Activated T-cell treated with anti-CD3 and anti-CD28 coated beads, Interleukin-2, amount 50 U/mL, for 4 hours (primary cell): ENCODE data around the gene DAPK3. TPM values are rescaled to one million over a fixed set of nuclear protein-coding genes. Genes with fewer than 3 reads are reported as not detected.
"Not testable (repeated sequence)": the region's sequence is repeated elsewhere in the genome, so short reads cannot be mapped to it uniquely, and the experiment has no call there.

ENCODE experiments used
- ATAC-seq, 2 donors: fragments of 200-7000 bp; cut with Tn5 transposase; one replicate each; pipeline ENCODE4 v1.10.0; 2021
- DNase-seq: peaks from one replicate; pipeline ENCODE4 v3.0.0-alpha.2; 2020
- H3K27me3 Mint-ChIP-seq: one replicate; pipeline ENCODE4 v1.8.0; 2021; ENCODE audit warnings: low read depth, mixed read lengths
- H3K36me3 Mint-ChIP-seq: one replicate; pipeline ENCODE4 v1.8.0; 2022; ENCODE audit warnings: mixed read lengths; ENCODE audit not compliant: insufficient read depth
- H3K4me1 Mint-ChIP-seq: one replicate; pipeline ENCODE4 v1.8.0; 2021; ENCODE audit warnings: low read depth, mixed read lengths
- H3K4me3 Mint-ChIP-seq: one replicate; pipeline ENCODE4 v1.8.0; 2021; ENCODE audit warnings: mild to moderate bottlenecking, moderate library complexity, mixed read lengths
- H3K9me3 Mint-ChIP-seq: one replicate; pipeline ENCODE4 v1.8.0; 2021; ENCODE audit warnings: mixed read lengths
- total RNA-seq, 3 donors: library from RNA; stranded (reverse); gene quantifications; one replicate each; pipeline ENCODE4 v1.2.1, GENCODE V29; 2021

The DAPK3 gene
- total RNA-seq, 3 donors from 2014 or later: 41.6 to 44.3 (median 42.6) TPM

DNA sequence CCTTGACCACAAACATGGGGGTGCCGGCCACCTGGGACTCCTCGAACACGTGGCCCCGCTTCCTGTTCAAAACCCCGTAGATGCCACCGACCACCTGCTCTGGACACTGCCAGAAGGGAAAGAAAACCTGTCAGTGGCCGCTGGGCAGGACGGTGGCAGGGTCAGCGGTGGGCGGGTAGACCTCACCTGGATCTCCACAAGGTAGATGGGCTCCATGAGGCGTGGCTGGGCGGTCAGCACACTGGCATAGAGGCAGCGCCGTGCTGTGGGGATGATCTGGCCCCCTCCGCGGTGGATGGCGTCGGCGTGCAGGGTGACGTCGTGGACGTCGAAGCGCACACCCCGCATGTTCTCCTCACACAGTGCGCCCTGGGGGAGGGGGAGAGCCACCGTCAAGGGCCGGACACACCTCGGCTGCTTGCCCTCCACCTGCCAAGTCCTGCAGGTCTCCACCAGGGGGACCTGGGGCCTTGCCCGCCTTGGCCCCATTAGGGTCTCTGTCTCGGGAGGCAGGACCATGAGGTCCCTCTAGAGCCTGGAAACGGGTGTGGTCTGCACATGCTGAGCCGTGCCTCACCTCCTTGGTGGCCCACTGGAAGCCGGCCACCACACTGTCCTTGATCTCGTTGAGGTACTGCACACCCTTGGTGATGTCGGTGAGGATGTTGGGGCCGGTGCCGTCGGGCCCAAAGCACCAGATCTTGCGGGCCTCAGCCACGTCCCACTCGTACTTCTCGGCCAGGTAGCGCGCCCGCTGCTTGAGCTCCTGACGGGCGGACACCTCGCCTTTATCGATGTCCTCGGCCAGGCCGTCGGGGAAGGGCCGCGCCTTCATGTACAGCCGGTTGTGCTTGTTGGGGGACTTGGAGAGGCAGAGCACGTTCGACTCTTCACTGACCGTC, 6.6 kb upstream of the DAPK3 start:
- H3K27me3 Mint-ChIP-seq: no peaks in the 10 kb centered on the region
- ATAC-seq (peak; percentile 3 to 5), DNase-seq (no peak)
- H3K36me3 Mint-ChIP-seq: peaks cover 38% of the 10 kb centered on the region
- no peaks in the 10 kb centered on the region for H3K9me3 Mint-ChIP-seq
- no peak overlapping the region for H3K4me3 Mint-ChIP-seq
- H3K4me1 Mint-ChIP-seq: peaks cover 20% of the 10 kb centered on the region

DNA sequence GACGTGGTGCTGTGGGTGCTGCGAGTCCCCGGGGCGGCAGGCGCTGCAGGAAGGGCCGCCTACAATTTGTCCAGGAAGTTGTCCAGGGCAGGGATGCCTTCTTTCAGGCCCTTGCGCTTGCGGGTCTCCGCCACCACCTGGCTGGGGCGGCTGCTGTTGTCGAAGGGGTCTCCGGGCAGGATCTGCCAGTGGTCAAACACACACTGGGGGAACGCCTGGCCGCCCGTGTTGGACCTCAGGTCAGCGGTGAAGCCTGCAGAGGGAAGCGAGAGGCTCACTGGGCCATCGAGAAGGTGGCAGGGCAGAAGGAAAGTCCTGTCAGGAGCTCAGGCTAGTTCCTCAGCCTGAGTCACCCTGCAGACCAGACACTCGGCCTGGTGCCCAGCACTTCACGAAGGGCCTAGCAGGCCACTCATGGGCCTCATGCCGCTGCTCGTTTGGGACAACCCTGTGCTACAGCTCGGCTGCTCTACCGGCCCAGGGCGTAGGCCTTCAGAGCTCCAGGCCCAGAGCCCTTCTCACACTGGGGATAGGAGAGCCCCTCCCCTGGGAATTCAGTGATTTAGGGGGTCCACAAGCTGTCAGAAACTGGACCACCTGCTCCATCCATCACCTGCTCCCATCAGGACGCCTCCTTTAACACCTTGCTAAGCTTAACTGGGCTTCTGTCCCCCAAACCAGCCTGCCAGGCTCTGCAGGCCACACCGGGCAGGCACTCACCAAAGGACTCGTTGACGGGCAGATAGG, 5.8 kb upstream of the DAPK3 start:
- Mint-ChIP-seq H3K4me1 (peaks cover 15% of the 10 kb centered on the region), H3K9me3 (no peaks in the 10 kb centered on the region), H3K4me3 (no peak overlapping the region), H3K27me3 (no peaks in the 10 kb centered on the region), H3K36me3 (peaks cover 33% of the 10 kb centered on the region)
- no peak for ATAC-seq
- DNase-seq: no peak

DNA sequence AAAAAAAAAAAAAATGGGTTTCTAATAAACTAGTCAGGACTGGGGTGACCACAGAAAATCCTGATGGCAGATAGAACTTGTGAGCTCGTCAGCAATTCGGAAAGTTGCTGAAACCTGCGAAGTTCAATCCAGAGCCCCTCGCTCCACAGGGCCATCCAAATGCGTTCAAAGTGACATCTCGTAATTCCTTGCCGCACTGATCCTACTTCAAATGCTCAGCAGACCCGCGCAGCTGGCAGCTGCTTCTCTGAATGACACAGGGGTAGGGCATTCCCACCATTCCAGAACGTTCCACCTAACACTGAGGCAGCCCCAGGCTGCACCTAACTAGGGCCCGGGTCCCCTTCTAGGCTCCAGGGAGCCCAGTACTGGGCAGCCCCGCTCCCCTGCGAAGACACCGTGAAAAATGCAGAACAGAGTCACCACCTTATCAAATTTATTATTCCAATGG, 4.8 kb upstream of the DAPK3 start:
- Mint-ChIP-seq H3K36me3 (peaks cover 29% of the 10 kb centered on the region), H3K27me3 (no peaks in the 10 kb centered on the region), H3K4me3 (peak overlapping the region; percentile 11), H3K4me1 (peaks cover 17% of the 10 kb centered on the region), H3K9me3 (no peaks in the 10 kb centered on the region)
- no peak for ATAC-seq
- no peak for DNase-seq

DNA sequence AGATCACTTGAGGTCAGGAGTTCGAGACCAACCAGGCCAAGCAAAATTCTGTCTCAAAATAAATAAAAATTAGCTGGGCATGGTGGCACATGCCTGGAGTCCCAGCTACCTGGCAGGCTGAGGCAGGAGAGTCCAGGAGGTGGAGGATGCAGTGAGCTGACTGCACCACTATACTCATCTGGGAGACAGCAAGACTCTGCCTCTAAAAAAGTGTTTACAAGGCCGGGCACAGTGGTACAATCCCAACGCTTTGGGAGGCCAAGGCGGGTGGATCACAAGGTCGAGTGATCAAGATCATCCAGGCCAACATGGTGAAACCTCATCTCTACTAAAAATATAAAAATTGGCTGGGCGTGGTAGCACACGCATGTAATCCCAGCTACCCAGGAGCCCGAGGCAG, 4.2 kb upstream of the DAPK3 start:
- H3K4me3 Mint-ChIP-seq: no peak overlapping the region
- peaks cover 29% of the 10 kb centered on the region for H3K36me3 Mint-ChIP-seq
- H3K9me3 Mint-ChIP-seq: no peaks in the 10 kb centered on the region
- peaks cover 22% of the 10 kb centered on the region for H3K4me1 Mint-ChIP-seq
- no peak for ATAC-seq
- no peaks in the 10 kb centered on the region for H3K27me3 Mint-ChIP-seq
- no peak for DNase-seq

DNA sequence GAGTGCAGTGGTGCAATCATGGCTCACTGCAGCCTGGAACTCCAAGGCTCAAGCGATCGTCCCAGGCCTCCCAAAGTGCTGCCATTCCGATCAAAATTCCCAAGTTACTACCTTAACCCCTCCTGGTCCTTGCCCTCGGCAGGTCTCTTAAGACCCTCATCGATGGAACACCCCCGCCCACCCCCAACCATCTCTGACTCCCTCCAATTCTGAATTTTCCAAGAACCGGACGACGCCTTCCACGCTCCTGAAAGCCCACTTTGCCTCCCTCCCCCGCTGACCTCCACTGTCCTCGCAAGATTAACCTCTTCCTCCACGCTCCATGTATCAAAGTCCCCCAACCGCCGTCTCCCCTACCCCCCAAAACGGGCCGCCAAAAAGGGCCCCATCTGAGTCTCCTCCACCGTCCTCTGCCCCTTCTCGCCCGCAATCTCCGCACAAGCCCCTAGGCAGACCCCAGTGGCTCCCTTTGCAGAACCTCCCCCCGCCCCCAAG, 539 bp downstream of the DAPK3 start:
- Mint-ChIP-seq H3K36me3 (peaks cover 5% of the 10 kb centered on the region), H3K9me3 (no peaks in the 10 kb centered on the region)
- no peak for ATAC-seq

DNA sequence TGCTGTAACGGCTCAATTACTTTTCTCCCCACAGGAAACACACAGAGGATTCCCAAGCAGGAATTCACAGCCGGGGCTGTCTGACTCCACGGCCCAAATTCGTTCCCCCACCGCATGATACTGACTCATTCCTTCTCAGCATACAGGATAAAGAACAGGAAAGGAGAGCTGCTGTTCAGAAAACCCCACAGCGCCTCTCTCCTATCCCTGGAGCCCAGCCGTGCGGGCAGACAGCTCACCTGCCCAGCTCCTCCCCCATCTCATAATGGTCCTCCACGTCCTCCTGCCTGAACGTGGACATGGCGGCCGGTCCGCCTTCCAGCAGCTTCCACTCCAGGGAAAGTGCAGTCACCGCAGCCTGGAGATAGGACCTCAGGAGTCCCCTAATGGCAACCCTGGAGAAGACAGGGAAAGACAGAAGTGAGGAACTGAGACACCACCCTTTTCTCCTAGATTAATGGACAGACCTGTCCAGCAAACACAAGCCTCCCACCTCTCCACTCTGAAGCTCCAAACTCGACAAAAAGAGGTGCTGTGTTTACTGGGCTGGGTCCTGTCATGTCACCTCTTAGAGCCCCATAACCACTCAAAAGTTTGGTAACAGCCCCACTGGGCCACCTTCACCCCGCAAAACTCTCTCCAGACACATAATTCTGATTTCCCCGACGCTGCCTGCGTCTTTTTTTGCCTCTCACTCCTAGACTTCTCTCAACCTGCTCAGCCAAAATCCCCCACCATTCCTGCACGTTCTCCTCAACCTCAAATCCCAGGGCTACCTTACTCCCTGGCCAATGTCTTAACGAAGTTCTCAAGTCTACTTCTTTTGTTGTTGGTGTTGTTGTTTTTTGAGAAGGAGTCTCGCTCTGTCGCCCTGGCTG, 1.2 kb downstream of the DAPK3 start:
- peaks cover 7% of the 10 kb centered on the region for H3K36me3 Mint-ChIP-seq
- peak overlapping the region; percentile 88 for H3K4me3 Mint-ChIP-seq
- H3K4me1 Mint-ChIP-seq: peaks cover 30% of the 10 kb centered on the region
- ATAC-seq (no peak), DNase-seq (no peak)
- H3K9me3 Mint-ChIP-seq: no peaks in the 10 kb centered on the region
- H3K27me3 Mint-ChIP-seq: no peaks in the 10 kb centered on the region

More for the DNA sequence above, 539 bp downstream of the DAPK3 start:
- Mint-ChIP-seq H3K27me3 (no peaks in the 10 kb centered on the region), H3K4me3 (peak overlapping the region; percentile 88), H3K4me1 (peaks cover 30% of the 10 kb centered on the region)
- DNase-seq: no peak

DNA sequence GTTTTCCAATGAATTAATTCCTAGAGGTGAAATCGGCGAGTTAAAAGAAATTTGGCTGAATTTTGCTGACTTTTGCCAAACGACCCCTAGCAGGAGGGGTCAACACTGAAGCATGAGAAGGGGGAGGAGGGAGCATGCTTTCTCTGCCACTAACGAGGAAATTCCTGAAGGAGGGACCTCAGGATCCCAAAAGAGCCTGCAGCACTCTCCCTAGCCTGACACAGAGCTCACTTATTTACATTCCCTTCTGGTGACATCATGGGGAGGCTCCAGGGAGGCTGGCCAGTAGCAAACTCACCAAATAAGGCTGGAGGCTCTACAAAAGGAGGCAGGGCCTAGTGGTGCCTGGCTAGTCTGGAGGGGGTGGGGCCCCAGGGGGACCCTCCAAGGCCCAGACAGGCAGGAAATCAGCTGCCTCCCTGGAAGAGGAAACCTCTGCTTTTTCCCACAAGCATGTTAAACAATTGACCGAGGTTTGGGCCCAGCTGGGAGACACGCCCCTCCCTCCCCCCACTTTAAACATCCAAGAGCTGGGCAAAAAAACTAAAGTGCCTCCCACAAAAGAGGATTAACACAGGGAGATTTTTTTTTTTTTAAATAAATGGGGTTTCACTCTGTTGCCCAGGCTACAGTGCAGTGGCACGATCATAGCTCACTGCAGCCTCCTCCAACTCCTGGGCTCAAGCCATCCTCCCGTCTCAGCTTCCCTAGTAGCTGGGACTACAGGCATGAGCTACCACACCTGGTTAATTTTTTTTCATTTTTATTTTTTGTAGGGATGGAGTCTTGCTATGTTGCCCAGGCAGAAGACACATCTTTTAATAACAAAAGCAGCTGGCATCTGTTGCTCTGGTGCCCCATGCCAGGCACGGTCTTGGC, 2.1 kb downstream of the DAPK3 start:
- Mint-ChIP-seq H3K4me1 (peaks cover 30% of the 10 kb centered on the region), H3K9me3 (no peaks in the 10 kb centered on the region), H3K4me3 (peak overlapping the region; percentile 88)

DNA sequence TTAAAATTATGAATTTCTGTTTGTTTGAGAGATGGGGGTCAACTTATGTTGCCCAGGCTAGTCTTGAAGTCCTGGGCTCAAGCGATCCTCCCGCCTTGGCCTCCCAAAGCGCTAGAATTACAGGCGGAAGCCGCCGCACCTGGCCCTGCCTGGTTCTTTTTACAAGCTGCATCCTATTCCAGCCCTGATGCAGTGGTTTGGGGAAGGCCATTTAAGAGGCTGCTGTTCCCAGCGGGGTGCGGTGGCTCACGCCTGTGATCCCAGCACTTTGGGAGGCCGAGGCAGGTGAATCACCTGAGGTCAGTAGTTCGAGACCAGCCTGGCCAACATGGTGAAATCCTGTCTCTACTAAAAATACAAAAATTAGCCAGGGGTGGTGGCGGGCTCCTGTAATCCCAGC, 2.9 kb downstream of the DAPK3 start:
- DNase-seq, H3K4me3 Mint-ChIP-seq: not testable (repeated sequence)

More for the DNA sequence above, 2.1 kb downstream of the DAPK3 start:
- ATAC-seq (no peak), DNase-seq (no peak)
- peaks cover 7% of the 10 kb centered on the region for H3K36me3 Mint-ChIP-seq
- H3K27me3 Mint-ChIP-seq: no peaks in the 10 kb centered on the region

DNA sequence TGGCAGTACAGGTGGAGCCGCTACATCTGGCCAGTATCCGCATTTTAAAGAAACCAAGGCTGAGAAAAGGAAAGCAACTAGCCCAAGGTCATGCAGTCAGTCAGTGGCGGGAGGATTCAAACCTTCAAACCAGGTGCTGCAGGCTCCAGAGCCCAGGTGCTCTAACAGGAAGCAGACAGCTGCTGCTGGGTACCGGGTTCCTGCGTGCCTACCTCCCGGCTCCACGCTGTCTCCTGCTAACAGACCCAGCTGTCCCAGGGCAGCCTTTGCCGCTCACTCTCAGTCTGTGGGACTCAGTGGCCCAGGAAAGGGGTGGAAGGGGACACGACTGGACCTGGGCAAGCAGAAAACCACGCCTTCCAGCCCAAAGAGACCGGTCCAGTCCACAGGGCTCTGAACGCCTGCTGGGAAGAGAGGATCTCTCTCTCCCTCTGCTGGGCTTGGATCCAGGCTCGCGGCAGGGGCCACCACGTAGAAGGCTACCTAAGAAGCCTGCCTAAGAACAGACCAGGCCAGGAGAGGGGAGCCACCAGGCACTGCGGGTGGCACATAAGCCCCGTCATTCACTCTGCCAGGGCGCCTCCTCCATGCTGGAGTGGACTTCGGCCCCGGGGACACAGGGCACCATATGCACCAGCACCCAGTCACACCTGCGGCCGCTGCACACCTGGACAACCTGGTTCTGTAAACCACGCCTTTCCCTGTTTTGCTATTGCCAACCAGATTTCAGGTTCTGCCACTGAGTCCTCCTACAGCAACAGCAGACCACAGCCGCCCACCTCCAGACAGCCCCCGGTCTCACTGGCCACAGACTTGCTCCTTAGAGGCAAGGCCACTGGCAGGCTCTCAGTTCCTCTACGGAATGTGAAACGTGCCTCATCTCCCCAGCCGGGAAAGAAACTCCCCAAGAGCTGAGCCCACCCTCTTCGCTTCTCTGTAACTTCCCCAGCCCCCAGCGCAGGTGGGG, 4.6 kb downstream of the DAPK3 start:
- no peak overlapping the region for H3K4me3 Mint-ChIP-seq
- peaks cover 28% of the 10 kb centered on the region for H3K4me1 Mint-ChIP-seq
- no peaks in the 10 kb centered on the region for H3K27me3 Mint-ChIP-seq
- peaks cover 7% of the 10 kb centered on the region for H3K36me3 Mint-ChIP-seq
- H3K9me3 Mint-ChIP-seq: no peaks in the 10 kb centered on the region
- ATAC-seq: no peak
- DNase-seq: no peak

More for the DNA sequence above, 2.9 kb downstream of the DAPK3 start:
- H3K9me3 Mint-ChIP-seq, ATAC-seq, H3K27me3 Mint-ChIP-seq, H3K36me3 Mint-ChIP-seq: not testable (repeated sequence)
- H3K4me1 Mint-ChIP-seq: peaks cover 30% of the 10 kb centered on the region

DNA sequence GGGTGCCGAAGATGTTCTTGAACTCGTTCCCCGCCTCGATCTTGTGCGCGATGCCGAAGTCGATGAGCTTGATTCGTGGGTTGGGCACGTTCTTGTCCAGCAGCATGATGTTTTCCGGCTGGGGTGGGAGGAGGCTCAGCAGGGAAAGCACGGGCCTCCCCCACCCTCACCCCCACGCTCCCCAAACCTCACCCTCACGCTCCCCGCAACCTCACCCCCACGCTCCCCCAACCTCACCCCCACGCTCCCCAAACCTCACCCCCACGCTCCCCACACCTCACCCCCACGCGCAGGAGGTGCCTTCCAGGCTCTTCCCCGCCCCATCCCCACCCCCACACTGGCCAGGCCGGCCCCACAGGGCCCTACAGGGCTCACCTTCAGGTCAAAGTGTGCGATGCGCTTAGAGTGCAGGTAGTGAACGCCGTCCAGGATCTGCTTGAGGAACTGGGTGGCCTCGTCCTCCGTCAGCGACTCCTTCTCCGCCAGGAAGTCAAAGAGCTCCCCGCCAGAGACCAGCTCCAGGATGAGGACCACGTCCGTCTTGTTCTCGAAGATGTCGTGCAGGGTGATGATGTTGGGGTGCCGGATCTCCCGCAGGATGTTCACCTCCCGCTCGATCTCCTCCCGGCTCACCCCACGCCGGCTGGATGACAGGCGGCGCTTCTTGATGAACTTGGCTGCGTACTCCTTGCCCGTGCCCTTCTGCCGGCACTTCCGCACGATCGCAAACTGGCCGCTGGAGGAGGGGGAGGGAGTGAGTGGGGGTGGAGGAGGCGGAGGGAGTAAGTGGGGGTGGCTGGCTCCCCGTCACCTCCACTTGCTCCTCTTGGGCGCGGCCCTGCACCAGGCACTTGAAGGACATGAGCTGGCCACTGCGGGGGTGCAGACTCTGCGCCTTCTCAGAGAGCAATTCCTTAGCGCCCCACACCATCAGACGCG, 6.4 kb downstream of the DAPK3 start:
- ATAC-seq: no peak
- Mint-ChIP-seq H3K27me3 (no peaks in the 10 kb centered on the region), H3K4me1 (peaks cover 13% of the 10 kb centered on the region), H3K9me3 (no peaks in the 10 kb centered on the region), H3K36me3 (peaks cover 7% of the 10 kb centered on the region), H3K4me3 (no peak overlapping the region)
- DNase-seq: no peak

DNA sequence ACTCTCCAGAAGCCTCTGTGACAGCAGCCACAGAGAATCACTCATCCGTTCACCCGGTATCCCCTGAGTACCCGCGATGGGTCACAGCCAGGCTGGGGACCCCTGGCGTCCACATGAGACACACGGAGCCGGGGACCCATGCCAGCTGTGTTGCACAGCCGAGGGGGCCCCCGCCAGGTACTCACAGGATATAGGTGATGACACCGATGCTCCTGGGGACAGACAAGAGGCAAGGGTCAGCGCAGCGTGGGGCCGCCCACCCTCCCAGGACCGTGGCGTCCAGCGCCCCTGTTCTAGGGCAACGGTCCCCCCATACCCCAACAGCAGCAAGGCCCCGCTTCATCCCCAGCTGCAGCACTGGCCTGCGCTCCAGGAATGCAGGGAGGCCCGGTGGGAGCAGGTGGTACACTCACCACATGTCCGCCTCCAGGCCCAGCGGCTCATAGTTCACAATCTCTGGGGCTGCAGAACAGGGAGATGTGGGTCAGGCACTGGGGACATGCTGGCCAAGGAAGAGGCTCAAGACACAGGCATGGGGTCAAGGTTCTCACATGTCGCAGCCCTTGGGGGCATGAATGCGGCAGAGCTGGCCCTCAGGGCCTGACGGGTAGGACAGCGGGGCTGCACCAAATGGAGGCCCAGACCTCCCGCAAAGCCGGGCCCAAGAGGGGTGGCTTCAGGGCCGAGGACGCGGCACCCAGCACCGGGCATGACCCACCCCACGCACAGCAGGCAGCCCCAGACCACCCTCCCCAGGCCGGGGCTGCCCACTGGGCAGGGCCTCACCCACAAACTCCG, 7.2 kb downstream of the DAPK3 start:
- no peaks in the 10 kb centered on the region for H3K27me3 Mint-ChIP-seq
- H3K4me1 Mint-ChIP-seq: peaks cover 7% of the 10 kb centered on the region
- peaks cover 7% of the 10 kb centered on the region for H3K36me3 Mint-ChIP-seq
- H3K9me3 Mint-ChIP-seq: no peaks in the 10 kb centered on the region
- no peak overlapping the region for H3K4me3 Mint-ChIP-seq
- DNase-seq (no peak), ATAC-seq (no peak)
